ENCODE results near the gene PTPN1.

Gene PTPN1

GRCh38 chr20:50632701-50633100, 122.5 kb downstream of the PTPN1 start:
- Mint-ChIP-seq H3K36me3 (no peaks in the 10 kb centered on the region), H3K27ac (no peak overlapping the region), H3K9me3 (no peaks in the 10 kb centered on the region), H3K4me3 (no peak overlapping the region), H3K4me1 (peaks cover 6% of the 10 kb centered on the region)
- no peak for DNase-seq (ENCODE audit: low spot score in 2 of 2)
- ATAC-seq: no peak

GRCh38 chr20:50633361-50633760, 123.2 kb downstream of the PTPN1 start:
- ATAC-seq: no peak
- Mint-ChIP-seq H3K9me3 (no peaks in the 10 kb centered on the region), H3K36me3 (no peaks in the 10 kb centered on the region), H3K27ac (no peak overlapping the region), H3K4me1 (peaks cover 6% of the 10 kb centered on the region), H3K4me3 (no peak overlapping the region)
- DNase-seq (ENCODE audit: low spot score in 2 of 2): no peak

DNA sequence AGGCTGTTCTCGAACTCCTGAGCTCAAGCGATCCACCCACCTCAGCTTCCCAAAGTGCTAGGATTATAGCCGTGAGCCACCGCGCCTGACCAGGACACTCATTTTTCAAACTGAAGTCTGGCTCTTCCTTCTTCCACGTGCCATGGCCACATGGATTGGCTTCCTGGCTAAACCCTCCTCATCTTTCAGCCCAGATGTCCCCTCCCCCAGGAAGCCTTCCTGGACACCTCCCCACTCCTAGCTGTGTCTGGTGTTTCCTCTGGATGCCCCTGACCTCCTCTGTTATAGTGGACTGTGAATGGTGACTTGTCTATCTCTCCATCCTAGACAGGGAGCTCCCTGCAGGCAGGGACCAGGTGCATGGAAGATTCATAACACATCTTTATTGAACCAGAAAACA, 124.0 kb downstream of the PTPN1 start:
- ATAC-seq: no peak
- Mint-ChIP-seq H3K9me3 (no peaks in the 10 kb centered on the region), H3K27ac (no peak overlapping the region), H3K4me1 (peaks cover 6% of the 10 kb centered on the region), H3K4me3 (no peak overlapping the region), H3K36me3 (no peaks in the 10 kb centered on the region)
- no peak for DNase-seq (ENCODE audit: low spot score in 2 of 2)

Measured in stimulated activated effector memory CD8-positive, alpha-beta T cell treated with anti-CD3 and anti-CD28 coated beads, Interleukin-12 subunit alpha, Interleukin-12 subunit beta, amount 100 ng/mL, for 72 hours (primary cell).